Measurements from ENCODE around the gene TCFL5.

The TCFL5 gene

GRCh38 chr20:62895539-62895938 is 33.9 kb upstream of the TCFL5 start:
- DNase-seq: no peak

DNA sequence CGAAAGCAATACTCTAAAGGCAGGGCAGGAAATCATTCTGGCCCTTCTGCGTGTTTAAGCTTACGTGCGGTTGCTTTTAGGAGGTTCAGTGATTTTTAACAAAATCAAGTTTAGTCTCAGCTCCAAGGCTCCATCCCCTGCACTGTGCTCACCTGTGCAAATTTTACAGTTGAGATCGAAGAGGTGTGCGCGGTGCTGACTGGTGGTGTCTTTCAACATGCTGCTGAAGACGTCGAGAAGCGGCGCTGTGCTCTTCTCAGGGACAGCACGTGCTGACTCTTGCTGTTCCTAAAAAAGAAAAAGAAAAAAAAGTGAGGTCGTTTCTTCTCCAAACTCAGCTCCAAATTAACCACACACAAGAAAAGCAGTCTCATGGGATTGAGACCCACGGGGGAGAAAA is 32.6 kb upstream of the TCFL5 start:
- no peak for DNase-seq

DNA sequence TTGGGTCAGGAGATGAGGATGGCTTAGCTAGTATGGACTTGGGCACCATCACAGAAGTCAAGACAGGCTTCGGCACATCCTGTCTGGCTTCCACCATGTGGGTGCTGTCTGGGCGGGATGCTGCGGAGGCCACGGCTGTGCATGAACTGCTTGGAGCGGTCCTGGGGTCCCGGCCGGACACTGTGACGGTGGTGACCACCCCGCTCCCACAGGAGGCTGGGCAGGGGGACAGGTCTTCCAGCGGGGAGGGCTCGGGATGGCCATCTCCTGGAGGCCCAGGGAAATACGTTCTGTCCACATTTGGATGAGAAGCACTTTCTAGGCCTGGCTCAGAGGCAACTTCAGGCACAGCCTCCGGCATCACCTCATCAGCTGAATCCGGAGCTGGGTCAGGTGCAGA is 32.1 kb upstream of the TCFL5 start:
- DNase-seq: no peak

DNA sequence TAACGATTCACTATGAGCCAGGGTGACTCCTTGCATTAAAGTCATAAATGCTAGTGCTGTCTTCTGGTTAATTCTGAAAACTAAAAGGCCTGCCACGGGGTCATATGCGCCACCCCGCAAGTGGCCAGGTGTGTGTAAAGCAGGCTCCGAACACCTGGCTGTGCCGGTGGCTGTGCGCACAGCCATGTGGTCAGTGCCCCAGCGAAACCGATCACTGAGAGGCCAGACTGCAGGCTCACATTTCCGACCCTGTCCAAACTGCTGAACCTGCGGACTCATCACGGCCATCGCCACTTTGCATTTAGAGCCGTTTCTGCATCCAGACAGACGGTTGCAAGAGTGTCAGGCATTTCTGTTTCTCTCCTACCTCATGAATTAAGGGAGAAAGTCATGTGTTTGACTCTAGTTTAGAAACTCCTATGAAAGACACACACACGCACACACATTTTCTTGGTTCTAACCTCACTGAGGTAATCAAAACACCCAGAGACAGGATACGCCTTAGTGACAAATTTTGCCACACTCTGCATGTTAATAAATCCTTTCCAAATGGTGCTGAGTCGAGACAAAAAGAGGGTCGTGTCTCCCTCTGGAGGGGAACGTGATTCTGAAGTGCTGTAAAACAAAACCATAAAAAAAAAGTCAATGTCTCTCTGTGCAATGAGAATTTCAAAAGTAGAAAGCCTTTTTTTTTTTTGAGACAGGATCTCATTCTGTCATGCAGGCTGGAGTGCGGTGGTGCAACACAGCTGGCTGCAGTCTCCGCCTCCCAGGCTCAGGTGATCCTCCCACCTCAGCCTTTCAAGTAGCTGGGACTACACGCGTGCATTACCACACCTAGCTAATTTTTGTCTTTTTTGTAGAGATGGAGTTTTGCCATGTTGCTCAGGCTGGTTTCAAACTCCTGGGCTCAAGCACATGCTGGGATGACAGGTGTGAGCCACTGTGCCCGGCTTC is 31.0 kb upstream of the TCFL5 start:
- DNase-seq: peak in 1 of 2 donors; percentile 17

DNA sequence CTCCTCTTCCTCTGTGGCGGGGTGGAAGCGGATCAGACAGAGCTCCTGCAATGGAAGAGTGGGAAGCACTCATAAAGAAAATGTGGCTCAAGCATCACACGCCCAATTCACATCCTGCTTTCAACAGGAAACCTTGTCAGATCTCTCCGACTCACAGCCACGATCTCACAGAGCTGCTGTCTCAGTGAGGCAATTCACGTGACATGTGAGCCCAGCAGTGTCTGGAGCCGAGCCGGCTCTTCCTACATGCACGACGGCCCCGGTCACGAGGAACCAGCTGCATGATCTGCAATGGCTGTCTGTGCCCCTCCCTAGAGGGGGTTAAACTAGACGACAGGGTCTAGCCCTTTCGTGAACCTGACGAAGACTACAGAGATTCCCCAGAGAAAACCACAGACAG is 29.5 kb upstream of the TCFL5 start:
- peak in 1 of 2 donors; percentile 41 for DNase-seq

- no peak for DNase-seq
Measured at GRCh38 chr20:62890444-62890843, 28.8 kb upstream of the TCFL5 start.

GRCh38 chr20:62889871-62890270 is 28.2 kb upstream of the TCFL5 start:
- no peak for DNase-seq

GRCh38 chr20:62889411-62889810 is 27.8 kb upstream of the TCFL5 start:
- DNase-seq: no peak

GRCh38 chr20:62888910-62889309 is 27.3 kb upstream of the TCFL5 start:
- DNase-seq: no peak

GRCh38 chr20:62888406-62888805 is 26.8 kb upstream of the TCFL5 start:
- DNase-seq: no peak

DNA sequence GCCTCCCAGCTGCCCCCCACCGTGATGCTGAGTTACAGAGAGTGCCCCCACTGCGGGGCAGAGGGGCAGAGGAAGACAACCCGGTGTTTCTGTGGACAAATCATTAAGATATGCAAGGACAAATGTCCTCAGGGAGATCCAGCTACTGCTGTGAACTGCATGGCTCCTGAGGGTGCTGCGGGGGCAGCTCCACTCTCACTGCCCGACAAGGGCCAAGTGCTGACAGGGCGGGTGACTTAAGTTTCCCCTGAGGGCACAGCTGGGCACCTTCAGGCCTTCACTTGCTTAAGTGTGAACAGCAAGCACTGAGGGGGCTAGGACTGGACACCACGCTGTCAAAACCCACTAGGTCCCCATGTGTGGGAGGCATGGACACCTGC is 26.2 kb upstream of the TCFL5 start:
- no peak for DNase-seq

DNA sequence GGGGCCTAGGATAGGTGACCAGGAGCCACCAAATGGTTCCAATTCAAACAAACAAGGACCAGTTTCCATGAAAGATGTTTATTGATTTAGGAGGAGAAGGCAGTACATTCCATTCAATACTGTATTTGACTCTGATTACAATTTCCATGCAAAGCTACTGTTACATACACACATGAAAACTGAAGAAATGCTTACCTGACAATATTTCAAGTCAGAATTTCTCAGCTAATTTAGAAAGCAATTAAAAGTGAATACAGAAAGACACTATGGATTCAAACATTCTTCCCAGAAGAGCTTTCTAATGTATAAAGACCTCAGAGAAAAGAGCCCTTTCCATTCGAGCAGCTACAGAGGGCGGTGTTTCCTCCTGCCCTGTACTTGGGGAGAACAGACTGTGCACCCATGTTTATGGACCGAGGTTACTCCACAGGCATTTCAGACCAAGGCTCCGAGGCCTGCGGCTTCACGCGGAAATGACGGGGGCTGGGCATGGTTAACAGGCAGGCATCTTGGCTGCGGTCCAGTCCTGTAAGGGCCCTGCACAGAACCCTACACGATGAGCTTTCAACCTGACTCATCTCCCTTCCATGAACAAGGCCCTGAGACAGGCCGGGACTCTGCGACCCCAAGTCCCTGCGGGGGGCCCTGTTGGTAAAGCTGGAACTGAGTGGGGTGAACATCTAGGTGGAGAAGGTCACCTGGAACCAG is 25.7 kb upstream of the TCFL5 start:
- DNase-seq: peak; percentile 34 to 52

DNA sequence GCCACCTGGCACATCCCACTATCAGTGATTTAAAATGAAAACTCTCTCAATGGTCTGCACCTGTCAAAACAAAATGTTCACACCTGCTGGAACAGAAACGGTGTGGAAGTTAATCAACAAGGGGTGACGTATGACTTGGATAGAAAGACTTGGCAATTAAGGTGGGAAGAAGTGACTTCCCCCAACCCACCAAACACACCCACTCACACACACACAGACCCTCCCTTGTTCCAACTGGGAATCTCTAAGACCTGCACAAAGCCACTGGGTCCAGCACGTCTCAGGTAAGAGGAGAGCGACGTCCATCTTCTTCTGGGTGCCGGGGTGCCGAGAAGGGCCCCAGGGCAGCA is 25.1 kb upstream of the TCFL5 start:
- DNase-seq: no peak

DNA sequence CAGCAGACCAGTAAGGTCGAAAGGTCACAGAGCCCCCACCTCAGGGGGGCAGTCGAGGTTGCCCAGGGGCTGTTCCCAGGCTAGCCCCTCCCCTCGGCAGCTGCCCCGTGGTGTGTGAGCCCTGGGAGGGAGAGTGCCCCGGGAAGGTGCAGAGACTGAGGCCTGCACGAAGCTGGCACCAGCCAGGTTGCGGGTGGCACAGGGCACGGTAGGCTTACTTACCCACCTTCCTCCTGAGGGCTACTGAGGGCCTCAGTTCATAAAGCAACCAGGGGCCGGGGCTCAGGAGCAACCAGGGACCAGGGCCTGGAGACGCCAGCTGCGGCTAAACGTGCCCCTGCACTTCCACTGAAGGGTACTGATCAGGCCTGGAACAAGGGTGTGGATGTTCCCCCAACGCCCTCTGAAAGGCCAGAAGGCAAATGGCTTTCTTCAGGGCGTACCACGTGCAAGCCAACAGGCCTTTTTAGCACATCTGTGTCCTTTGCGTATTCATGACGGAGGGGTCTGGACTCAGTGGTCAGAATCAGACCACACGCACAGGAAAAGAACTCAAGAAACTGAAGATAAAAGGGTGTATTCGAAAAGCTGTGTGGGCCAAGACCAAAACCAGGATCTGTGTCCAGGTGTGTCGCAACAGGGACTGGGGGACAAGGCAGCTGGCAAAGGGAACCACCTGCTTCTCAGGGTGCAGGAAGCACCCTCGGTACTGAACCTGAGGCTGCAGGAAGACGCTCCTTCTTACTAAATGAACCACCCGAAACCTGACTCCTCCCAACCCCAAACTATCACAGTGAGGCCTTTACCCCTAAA is 24.5 kb upstream of the TCFL5 start:
- no peak for DNase-seq

DNA sequence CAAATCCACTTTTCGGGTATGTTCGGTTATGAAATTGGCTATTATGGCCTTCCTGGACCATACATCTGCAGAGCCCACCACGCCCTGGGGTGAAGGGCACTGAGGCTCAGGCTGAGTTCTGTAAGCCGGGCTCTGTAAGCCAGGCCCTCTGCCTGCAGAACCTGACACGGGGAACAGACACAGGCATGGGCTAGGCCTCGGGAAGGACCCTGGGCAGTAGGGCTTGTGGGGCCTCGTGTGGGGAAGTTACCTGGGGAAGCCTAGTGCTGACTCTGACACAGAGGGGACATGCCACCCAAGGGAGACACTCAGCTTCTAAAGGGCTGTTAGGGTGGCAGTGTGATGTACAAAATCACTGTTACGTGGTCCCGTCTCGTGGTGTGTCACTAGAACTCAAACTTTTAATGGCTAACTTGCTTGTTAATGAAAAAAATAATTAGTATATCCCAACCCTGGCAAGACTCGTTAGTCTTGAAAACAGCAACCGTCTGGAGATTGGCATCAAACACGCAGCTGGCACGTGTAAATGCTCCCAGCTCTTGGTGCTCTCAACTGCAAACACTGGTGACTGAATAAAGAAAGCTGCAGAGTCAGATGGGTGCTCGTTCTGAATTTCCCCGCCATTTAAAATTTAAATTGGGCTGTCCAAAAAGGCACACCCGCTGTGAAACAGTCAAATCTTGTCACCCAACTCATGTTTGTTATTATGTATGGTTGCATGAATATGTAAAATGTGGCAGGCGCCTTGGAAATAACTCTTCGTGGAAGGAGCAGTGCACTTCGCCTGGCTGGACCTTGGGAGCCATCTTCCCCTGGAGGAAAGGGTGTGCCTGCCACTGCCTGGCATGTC is 23.6 kb upstream of the TCFL5 start:
- DNase-seq: no peak

- DNase-seq: no peak
Measured at GRCh38 chr20:62884556-62884955, 22.9 kb upstream of the TCFL5 start.

- no peak for DNase-seq
Measured at GRCh38 chr20:62882426-62882825, 20.8 kb upstream of the TCFL5 start.

- DNase-seq: no peak
Measured at GRCh38 chr20:62881662-62882395, 20.2 kb upstream of the TCFL5 start.

DNA sequence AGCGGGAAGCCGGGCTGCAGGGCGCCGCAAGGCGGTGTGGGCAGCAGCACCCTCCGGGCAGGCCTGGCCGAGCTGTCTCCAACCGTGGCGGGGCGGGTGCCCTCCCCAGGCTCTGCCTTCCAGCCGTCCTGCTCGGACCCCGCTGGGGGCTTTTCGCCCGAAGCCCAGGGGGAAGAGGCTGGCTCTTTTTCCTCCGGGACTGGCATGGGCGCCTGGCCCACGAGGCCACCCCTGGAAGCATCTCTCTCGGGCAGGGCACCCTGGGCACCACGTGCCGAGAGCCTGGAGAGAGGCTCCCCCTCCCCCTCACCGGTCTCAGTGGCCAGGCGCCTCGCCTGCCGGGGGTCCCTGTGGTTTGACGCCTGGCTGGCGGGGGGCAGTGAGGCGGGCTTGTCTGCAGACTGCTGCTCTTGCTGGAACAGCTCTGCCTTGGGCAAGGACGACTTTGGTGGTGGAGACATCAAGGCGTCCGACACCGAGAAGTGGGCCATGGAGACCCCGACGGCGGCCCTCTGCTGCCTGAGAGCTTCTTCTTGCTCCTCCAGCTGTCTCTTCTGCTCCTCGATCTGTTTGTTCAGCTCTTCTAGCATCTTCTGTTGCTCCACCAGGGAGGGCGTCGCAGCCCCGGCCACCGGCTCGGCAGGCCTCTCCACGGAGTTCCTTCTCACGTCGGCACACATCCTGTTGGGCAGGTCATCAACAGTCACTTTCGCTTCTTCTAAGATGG is 19.5 kb upstream of the TCFL5 start:
- no peak for DNase-seq

DNA sequence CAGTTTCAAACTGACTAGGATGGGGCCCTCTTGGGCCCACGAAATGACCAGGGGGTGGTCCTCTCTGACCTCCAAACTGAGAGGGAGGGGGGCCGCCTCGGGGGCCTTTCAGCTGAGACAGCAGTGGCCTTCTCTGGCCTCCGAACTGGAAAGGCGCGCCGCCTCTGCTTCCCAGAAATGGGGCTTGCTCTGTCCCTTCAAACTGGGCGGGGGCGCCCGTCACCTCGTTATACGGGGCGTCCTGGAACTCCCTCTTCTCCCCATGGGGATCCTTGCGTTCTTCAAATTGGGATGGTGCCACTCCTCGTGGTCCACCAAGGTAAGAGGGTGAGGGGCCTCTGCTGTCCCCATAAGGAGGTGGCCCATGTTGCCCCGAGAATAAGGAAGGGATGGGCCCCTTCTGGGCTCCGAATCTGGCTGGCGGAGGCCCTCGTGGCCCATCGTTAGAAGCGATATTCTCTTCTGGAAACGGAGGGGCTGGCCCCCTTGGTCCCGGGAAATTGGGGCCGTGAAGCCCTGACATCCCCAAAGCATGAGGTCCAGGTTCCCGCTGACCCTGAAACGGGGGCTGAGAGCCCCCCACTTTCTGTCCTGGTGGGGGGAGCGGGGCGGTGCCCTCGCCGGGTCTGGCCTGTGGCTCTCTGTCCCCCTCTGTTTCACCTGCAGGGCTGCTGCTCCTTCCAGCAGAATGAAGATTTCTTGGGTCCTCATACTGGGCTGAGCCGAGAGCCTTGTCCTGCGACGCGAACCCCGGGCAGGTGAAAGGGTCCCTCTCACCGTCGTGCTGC is 18.7 kb upstream of the TCFL5 start:
- no peak for DNase-seq
